Measurements from ENCODE around the gene FANCE.
A peak's percentile ranks its signal among the peaks of the same experiment; 100 is the strongest.

FANCE gene

GRCh38 chr6:35495258-35496035, 43.3 kb downstream of the FANCE start:
- Histone ChIP-seq H3K23ac (ENCODE audit: low read depth, low read length, poor library complexity) (peak overlapping the region; percentile 8), H3K9me3 (replicated peaks in 1 of 2; ENCODE audit: control insufficient read depth in 2 of 2, insufficient read depth in 1 of 2, low read depth in 1 of 2, low read length in 2 of 2) (peaks cover 0 to 2% of the 10 kb centered on the region in 2 donors), H3K14ac (ENCODE audit: low read length) (peak overlapping the region; percentile 59), H2AK5ac (ENCODE audit: low read depth, low read length) (peak overlapping the region; percentile 95), H2BK120ac (ENCODE audit: low read depth, low read length) (no peak overlapping the region), H3K4me3 (ENCODE audit: low read length in 2 of 2) (peak overlapping the region; percentile 64 to 89), H3K4ac (ENCODE audit: low read length) (no peak overlapping the region), H3K27ac (replicated peaks; ENCODE audit: low read length) (peak overlapping the region; percentile 87), H2BK5ac (ENCODE audit: low read length) (peak overlapping the region; percentile 77), H3K27me3 (ENCODE audit: control insufficient read depth in 3 of 3, insufficient read depth in 3 of 3, low read depth in 1 of 3, low read length in 3 of 3) (no peaks in the 10 kb centered on the region), H3K79me1 (ENCODE audit: low read depth, low read length) (peaks cover 14% of the 10 kb centered on the region), H2BK12ac (ENCODE audit: low read length) (peak overlapping the region; percentile 63), H3K4me2 (ENCODE audit: insufficient read depth, low read length, poor library complexity, severe bottlenecking) (peak overlapping the region; percentile 68), H3K18ac (ENCODE audit: low read length) (peak overlapping the region; percentile 97), H4K8ac (ENCODE audit: low read depth, low read length) (no peak overlapping the region), H2AFZ (ENCODE audit: low read length) (peak overlapping the region; percentile 82), H3K36me3 (replicated peaks in 1 of 2; ENCODE audit: control insufficient read depth in 2 of 2, insufficient read depth in 2 of 2, low read length in 2 of 2) (peaks cover 0 to 3% of the 10 kb centered on the region in 2 donors), H3K9ac (ENCODE audit: low read depth, low read length, poor library complexity) (peak overlapping the region; percentile 72), H3K4me1 (ENCODE audit: control insufficient read depth in 2 of 2, insufficient read depth in 1 of 2, low read depth in 1 of 2, low read length in 2 of 2) (peaks cover 61% of the 10 kb centered on the region in 2 donors), H4K91ac (ENCODE audit: low read depth, low read length, poor library complexity) (no peak overlapping the region), H2BK15ac (ENCODE audit: low read length) (peak overlapping the region; percentile 87)
- no CpG with 5 or more reads among the region's 9 CpGs for WGBS, 2 donors (ENCODE audit: extremely low coverage in 2 of 2, insufficient read length in 2 of 2, insufficient replicate concordance in 1 of 2)
- no peak for DNase-seq (ENCODE audit: low spot score)

DNA sequence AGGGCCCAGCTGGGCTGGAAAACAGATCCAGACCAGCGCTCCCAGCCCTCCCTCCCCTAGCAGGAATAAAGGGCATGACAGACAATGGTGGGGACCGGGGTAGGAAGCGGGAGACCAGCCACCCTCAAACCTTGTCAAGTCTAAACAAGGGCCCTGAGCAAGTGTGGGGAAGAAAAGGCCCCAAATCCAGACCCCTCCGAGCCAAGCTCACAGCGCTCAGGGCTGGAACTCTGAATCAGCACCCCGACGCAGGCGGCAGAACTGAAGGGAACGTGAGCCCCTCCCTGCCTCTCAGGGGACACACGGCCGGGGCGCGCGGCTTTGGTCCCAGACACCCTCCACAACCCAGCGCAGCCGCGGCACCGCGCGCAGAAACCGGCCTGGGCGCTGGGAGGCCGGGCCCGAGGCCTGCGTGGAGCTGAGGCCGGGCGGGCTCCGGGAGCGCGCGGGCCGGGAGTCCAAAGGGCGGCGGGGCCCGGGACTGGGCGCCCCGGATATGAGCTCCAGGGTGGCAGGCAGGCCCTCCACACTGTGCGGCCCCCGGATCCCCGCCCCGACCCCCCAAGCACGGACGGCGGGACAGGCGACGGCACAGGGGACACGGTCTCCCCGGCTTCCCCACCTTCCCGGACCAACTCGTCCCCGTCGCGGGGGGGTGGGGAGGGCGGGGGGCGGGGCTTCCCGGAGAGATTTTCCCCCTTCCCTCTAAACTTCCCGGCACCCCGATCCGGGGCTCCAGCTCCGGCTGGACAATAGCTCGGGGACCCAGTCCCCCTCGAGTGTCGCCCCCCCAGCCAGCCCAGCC, 44.1 kb downstream of the FANCE start:
- Histone ChIP-seq H3K4me1 (ENCODE audit: control insufficient read depth in 2 of 2, insufficient read depth in 1 of 2, low read depth in 1 of 2, low read length in 2 of 2) (peaks cover 53 to 61% of the 10 kb centered on the region in 2 donors), H3K79me1 (ENCODE audit: low read depth, low read length) (peaks cover 14% of the 10 kb centered on the region)
- DNase-seq (ENCODE audit: low spot score): peak; percentile 59

GRCh38 chr6:35496841-35497570, 44.9 kb downstream of the FANCE start, which contains the start of gene TEAD3:
Gene TEAD3, minus strand, starts transcription at chr6:35497079.
- peaks cover 9% of the 10 kb centered on the region for H3K79me1 ChIP-seq (ENCODE audit: low read depth, low read length)
- H3K4me3 ChIP-seq (ENCODE audit: low read length in 2 of 2): peak within 1 kb of the TSS; percentile 64 to 89
- H3K4ac ChIP-seq (ENCODE audit: low read length): peak within 1 kb of the TSS; percentile 10
- peaks cover 45 to 53% of the 10 kb centered on the region in 2 donors for H3K4me1 ChIP-seq (ENCODE audit: control insufficient read depth in 2 of 2, insufficient read depth in 1 of 2, low read depth in 1 of 2, low read length in 2 of 2)
- peak; percentile 89 for DNase-seq (ENCODE audit: low spot score)
- peaks cover 0 to 2% of the 10 kb centered on the region in 2 donors for H3K9me3 ChIP-seq (replicated peaks in 1 of 2; ENCODE audit: control insufficient read depth in 2 of 2, insufficient read depth in 1 of 2, low read depth in 1 of 2, low read length in 2 of 2)
- peak within 1 kb of the TSS; percentile 81 for H3K4me2 ChIP-seq (ENCODE audit: insufficient read depth, low read length, poor library complexity, severe bottlenecking)
- peak within 1 kb of the TSS; percentile 77 for H2BK5ac ChIP-seq (ENCODE audit: low read length)
- peak within 1 kb of the TSS; percentile 98 for H4K8ac ChIP-seq (ENCODE audit: low read depth, low read length)
- peak within 1 kb of the TSS; percentile 92 for H2AFZ ChIP-seq (ENCODE audit: low read length)
- no peaks in the 10 kb centered on the region for H3K27me3 ChIP-seq (ENCODE audit: control insufficient read depth in 3 of 3, insufficient read depth in 3 of 3, low read depth in 1 of 3, low read length in 3 of 3)
- peak within 1 kb of the TSS; percentile 98 for H2AK5ac ChIP-seq (ENCODE audit: low read depth, low read length)
- peak within 1 kb of the TSS; percentile 95 for H2BK12ac ChIP-seq (ENCODE audit: low read length)
- WGBS, 2 donors (ENCODE audit: extremely low coverage in 2 of 2, insufficient read length in 2 of 2, insufficient replicate concordance in 1 of 2): no CpG with 5 or more reads among the region's 98 CpGs
- peak within 1 kb of the TSS; percentile 96 for H2BK15ac ChIP-seq (ENCODE audit: low read length)
- peak within 1 kb of the TSS; percentile 89 for H3K27ac ChIP-seq (replicated peaks; ENCODE audit: low read length)
- H2BK120ac ChIP-seq (ENCODE audit: low read depth, low read length): peak within 1 kb of the TSS; percentile 95
- peak within 1 kb of the TSS; percentile 89 for H3K14ac ChIP-seq (ENCODE audit: low read length)
- peak within 1 kb of the TSS; percentile 95 for H3K9ac ChIP-seq (ENCODE audit: low read depth, low read length, poor library complexity)
- H4K91ac ChIP-seq (ENCODE audit: low read depth, low read length, poor library complexity): peak within 1 kb of the TSS; percentile 82
- peaks cover 0 to 3% of the 10 kb centered on the region in 2 donors for H3K36me3 ChIP-seq (replicated peaks in 1 of 2; ENCODE audit: control insufficient read depth in 2 of 2, insufficient read depth in 2 of 2, low read length in 2 of 2)
- H3K18ac ChIP-seq (ENCODE audit: low read length): peak within 1 kb of the TSS; percentile 98
- peak within 1 kb of the TSS; percentile 94 for H3K23ac ChIP-seq (ENCODE audit: low read depth, low read length, poor library complexity)

More for the DNA sequence above, 44.1 kb downstream of the FANCE start:
- H4K91ac ChIP-seq (ENCODE audit: low read depth, low read length, poor library complexity): no peak overlapping the region
- no CpG with 5 or more reads among the region's 63 CpGs for WGBS, 2 donors (ENCODE audit: extremely low coverage in 2 of 2, insufficient read length in 2 of 2, insufficient replicate concordance in 1 of 2)
- peak overlapping the region; percentile 95 for H3K9ac ChIP-seq (ENCODE audit: low read depth, low read length, poor library complexity)
- peaks cover 0 to 3% of the 10 kb centered on the region in 2 donors for H3K36me3 ChIP-seq (replicated peaks in 1 of 2; ENCODE audit: control insufficient read depth in 2 of 2, insufficient read depth in 2 of 2, low read length in 2 of 2)
- H3K27ac ChIP-seq (replicated peaks; ENCODE audit: low read length): peak overlapping the region; percentile 87
- H2BK15ac ChIP-seq (ENCODE audit: low read length): peak overlapping the region; percentile 87
- peak overlapping the region; percentile 77 for H2BK5ac ChIP-seq (ENCODE audit: low read length)
- peak overlapping the region; percentile 97 for H3K18ac ChIP-seq (ENCODE audit: low read length)
- peak overlapping the region; percentile 42 for H2BK12ac ChIP-seq (ENCODE audit: low read length)
- H3K9me3 ChIP-seq (replicated peaks in 1 of 2; ENCODE audit: control insufficient read depth in 2 of 2, insufficient read depth in 1 of 2, low read depth in 1 of 2, low read length in 2 of 2): peaks cover 0 to 2% of the 10 kb centered on the region in 2 donors
- peak overlapping the region; percentile 59 for H3K14ac ChIP-seq (ENCODE audit: low read length)
- peak overlapping the region; percentile 95 for H2AK5ac ChIP-seq (ENCODE audit: low read depth, low read length)
- peak overlapping the region; percentile 82 for H2AFZ ChIP-seq (ENCODE audit: low read length)
- H3K4me3 ChIP-seq (ENCODE audit: low read length in 2 of 2): peak overlapping the region; percentile 64 to 89
- H4K8ac ChIP-seq (ENCODE audit: low read depth, low read length): no peak overlapping the region
- H3K4me2 ChIP-seq (ENCODE audit: insufficient read depth, low read length, poor library complexity, severe bottlenecking): peak overlapping the region; percentile 68
- H3K4ac ChIP-seq (ENCODE audit: low read length): no peak overlapping the region
- peak overlapping the region; percentile 44 for H2BK120ac ChIP-seq (ENCODE audit: low read depth, low read length)
- no peaks in the 10 kb centered on the region for H3K27me3 ChIP-seq (ENCODE audit: control insufficient read depth in 3 of 3, insufficient read depth in 3 of 3, low read depth in 1 of 3, low read length in 3 of 3)
- peak overlapping the region; percentile 34 for H3K23ac ChIP-seq (ENCODE audit: low read depth, low read length, poor library complexity)
